MM.1S (cell line): Measurements from ENCODE around the gene NDUFV2.

ENCODE experiments used
- DNase-seq: peaks from one replicate; pipeline ENCODE4 v3.0.0-alpha.2; 2015
- H2AFZ ChIP-seq: fragments of 300-600 bp; sonication (generic); 2 replicates; pipeline ENCODE4 v1.6.0; 2016; ENCODE audit warnings: antibody characterized with exemption, low read length
- H3F3A ChIP-seq: fragments of 300-600 bp; sonication (generic); 2 replicates; pipeline ENCODE4 v1.6.1; 2016; ENCODE audit warnings: mild to moderate bottlenecking, antibody characterized with exemption, low read length, moderate library complexity, mixed read lengths; ENCODE audit not compliant: insufficient read depth
- H3K27ac ChIP-seq: fragments of 300-600 bp; sonication (generic); 2 replicates; pipeline ENCODE4 v1.5.1; 2016; ENCODE audit warnings: mild to moderate bottlenecking, low read length
- H3K27me3 ChIP-seq: fragments of 300-600 bp; sonication (generic); replicated peaks from 2 replicates; pipeline ENCODE4 v1.6.0; 2016; ENCODE audit warnings: low read length; ENCODE audit not compliant: insufficient read depth
- H3K36me3 ChIP-seq: fragments of 300-600 bp; sonication (generic); replicated peaks from 2 replicates; pipeline ENCODE4 v1.6.1; 2016; ENCODE audit warnings: mild to moderate bottlenecking, low read length, mixed read lengths; ENCODE audit not compliant: insufficient read depth
- H3K4me1 ChIP-seq: fragments of 300-600 bp; sonication (generic); 2 replicates; pipeline ENCODE4 v1.6.1; 2016; ENCODE audit warnings: low read length, mixed read lengths
- H3K4me2 ChIP-seq: fragments of 300-600 bp; sonication (generic); 2 replicates; pipeline ENCODE4 v1.6.0; 2016; ENCODE audit warnings: low read depth, low read length
- H3K4me3 ChIP-seq: fragments of 300-600 bp; sonication (generic); 2 replicates; pipeline ENCODE4 v1.5.1; 2016; ENCODE audit warnings: low read length, mixed read lengths
- H3K79me2 ChIP-seq: fragments of 300-600 bp; sonication (generic); 2 replicates; pipeline ENCODE4 v1.6.1; 2016; ENCODE audit warnings: mixed run types, low read length, mixed read lengths
- H3K9ac ChIP-seq: fragments of 300-600 bp; sonication (generic); 2 replicates; pipeline ENCODE4 v1.6.1; 2016; ENCODE audit warnings: low read length, mixed read lengths
- H3K9me2 ChIP-seq: fragments of 300-600 bp; sonication (generic); replicated peaks from 2 replicates; pipeline ENCODE4 v1.6.1; 2016; ENCODE audit warnings: mild to moderate bottlenecking, low read length, mixed read lengths; ENCODE audit not compliant: insufficient read depth
- H3K9me3 ChIP-seq: fragments of 300-600 bp; sonication (generic); replicated peaks from 2 replicates; pipeline ENCODE4 v1.6.1; 2016; ENCODE audit warnings: mild to moderate bottlenecking, low read length, mixed read lengths; ENCODE audit not compliant: insufficient read depth
- H4K20me1 ChIP-seq: fragments of 300-600 bp; sonication (generic); 2 replicates; pipeline ENCODE4 v1.6.1; 2016; ENCODE audit warnings: mild to moderate bottlenecking, low read length, moderate library complexity, mixed read lengths; ENCODE audit not compliant: insufficient read depth
- CTCF ChIP-seq: fragments of 300-600 bp; sonication (generic); IDR thresholded peaks from 2 replicates; pipeline ENCODE4 v1.5.1; 2016; ENCODE audit warnings: antibody characterized with exemption, low read length, mixed read lengths
- EZH2 ChIP-seq: fragments of 300-600 bp; sonication (generic); optimal IDR thresholded peaks from 2 replicates; pipeline ENCODE3; 2017; ENCODE audit warnings: low read depth, mild to moderate bottlenecking, antibody characterized with exemption, low read length, mixed read lengths
- EZH2phosphoT487 ChIP-seq: fragments of 300-600 bp; sonication (generic); IDR thresholded peaks from 2 replicates; pipeline ENCODE4 v1.6.1; 2018; ENCODE audit warnings: antibody characterized with exemption, low read length

NDUFV2 gene

GRCh38 chr18:9101730-9102507, 580 bp upstream of the NDUFV2 start:
- Histone ChIP-seq H3K9me3 (no peaks in the 10 kb centered on the region), H3K4me3 (peak overlapping the region; percentile 76), H3K9ac (peak overlapping the region; percentile 97), H3K27ac (peak overlapping the region; percentile 87; the same call in 1 of the 2 replicates), H3K27me3 (no peaks in the 10 kb centered on the region), H3F3A (peaks cover 43% of the 10 kb centered on the region), H3K9me2 (no peaks in the 10 kb centered on the region), H4K20me1 (no peaks in the 10 kb centered on the region), H3K4me2 (peak overlapping the region; percentile 76), H3K79me2 (peaks cover 56% of the 10 kb centered on the region), H3K4me1 (0 out of 2 replicates have a peak, but pooled peaks cover 4% of the 10 kb centered on the region), H3K36me3 (0 out of 2 replicates have a peak, but pooled peaks cover 10% of the 10 kb centered on the region), H2AFZ (peak overlapping the region; percentile 27; the same call in 1 of the 2 replicates)
- no peak for TF ChIP-seq CTCF
- TF ChIP-seq EZH2phosphoT487, result no peak
- TF ChIP-seq EZH2, result no peak
- DNase-seq, result peak; percentile 25

DNA sequence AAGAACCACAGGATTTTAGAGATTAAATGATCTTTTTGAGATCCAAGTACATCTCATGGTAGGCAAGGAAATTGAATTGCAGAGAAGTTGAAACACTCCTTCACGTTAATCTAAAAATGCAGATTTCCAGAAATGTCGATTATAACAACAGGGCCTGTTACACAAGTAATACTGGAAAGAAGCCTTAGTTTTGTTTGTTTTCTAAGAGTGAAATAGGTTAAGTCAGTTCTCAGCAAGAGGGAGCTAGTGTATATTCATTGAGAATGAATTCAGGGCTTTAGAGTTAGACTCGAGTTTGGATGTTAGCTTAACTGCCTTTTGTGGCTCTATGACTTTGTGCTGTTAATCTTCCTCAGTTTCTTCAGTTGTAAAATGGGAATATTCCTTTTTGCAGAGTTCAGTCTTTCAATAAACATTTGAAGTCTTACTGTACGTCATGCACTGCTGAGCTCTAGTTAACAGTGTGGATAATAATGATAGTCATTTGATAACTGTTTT, 926 bp downstream of the NDUFV2 start:
- peaks cover 71% of the 10 kb centered on the region for H3K79me2 ChIP-seq
- 0 out of 2 replicates have a peak, but pooled peaks cover 4% of the 10 kb centered on the region for H3K4me1 ChIP-seq
- H4K20me1 ChIP-seq, result no peaks in the 10 kb centered on the region
- no peaks in the 10 kb centered on the region for H3K9me3 ChIP-seq
- H3K9me2 ChIP-seq, result no peaks in the 10 kb centered on the region
- DNase-seq, result peak; percentile 53
- no peak for TF ChIP-seq EZH2
- TF ChIP-seq EZH2phosphoT487, result no peak
- TF ChIP-seq CTCF, result no peak; the same call in 1 of the 2 replicates
- H3K9ac ChIP-seq, result peak overlapping the region; percentile 97
- no peak overlapping the region for H2AFZ ChIP-seq
- no peaks in the 10 kb centered on the region for H3K27me3 ChIP-seq
- H3K27ac ChIP-seq, result peak overlapping the region; percentile 87
- H3F3A ChIP-seq, result peaks cover 48% of the 10 kb centered on the region
- H3K4me3 ChIP-seq, result peak overlapping the region; percentile 76
- H3K4me2 ChIP-seq, result peak overlapping the region; percentile 69
- H3K36me3 ChIP-seq, result 0 out of 2 replicates have a peak, but pooled peaks cover 10% of the 10 kb centered on the region

DNA sequence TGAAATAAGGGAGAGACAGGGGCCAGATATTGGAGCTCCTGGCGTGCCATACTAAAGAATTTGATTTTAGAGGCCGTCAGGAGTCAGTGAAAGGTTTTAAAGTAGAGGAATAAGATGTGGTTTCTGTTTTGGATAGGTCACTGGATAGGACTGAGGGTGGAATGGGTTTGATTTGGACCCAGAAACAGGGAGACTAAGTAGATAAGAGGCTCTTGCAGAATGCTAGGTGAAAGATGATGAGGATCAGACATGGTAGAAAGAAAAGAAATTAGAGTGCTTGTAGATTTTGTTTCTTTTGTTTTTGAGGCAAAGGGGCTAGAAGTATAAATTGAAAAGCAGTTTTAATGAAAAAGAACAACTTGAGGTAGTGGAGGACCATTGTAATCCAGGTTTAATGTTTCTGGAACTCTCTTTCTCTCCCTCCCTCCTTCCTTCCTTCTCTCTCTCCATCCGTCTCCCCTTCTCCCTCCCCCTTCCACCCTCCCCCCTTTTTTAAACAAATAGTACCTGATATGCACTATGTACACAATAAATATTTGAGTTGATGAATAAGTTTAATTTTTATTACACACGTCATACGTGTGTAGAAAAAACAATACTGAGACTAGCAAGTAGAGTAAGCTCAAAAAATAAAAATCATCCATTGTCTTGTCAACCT, 1.9 kb downstream of the NDUFV2 start:
- TF ChIP-seq EZH2phosphoT487 (no peak), CTCF (no peak), EZH2 (no peak)
- Histone ChIP-seq H4K20me1 (no peaks in the 10 kb centered on the region), H3K4me3 (peak overlapping the region; percentile 76), H3K27me3 (no peaks in the 10 kb centered on the region), H3K9me3 (no peaks in the 10 kb centered on the region), H3K36me3 (peaks cover 10% of the 10 kb centered on the region; the same call in 1 of the 2 replicates), H2AFZ (no peak overlapping the region), H3K9ac (peak overlapping the region; percentile 97), H3K4me2 (peak overlapping the region; percentile 69), H3K4me1 (0 out of 2 replicates have a peak, but pooled peaks cover 4% of the 10 kb centered on the region), H3K27ac (peak overlapping the region; percentile 87), H3K9me2 (no peaks in the 10 kb centered on the region), H3F3A (peaks cover 55% of the 10 kb centered on the region), H3K79me2 (peaks cover 81% of the 10 kb centered on the region)
- DNase-seq, result peak; percentile 29
